HG03159 (cell line): ENCODE measurements around the gene MAPK9.
A peak's percentile ranks its signal among the peaks of the same experiment; 100 is the strongest.

ENCODE experiments used
- ATAC-seq: cut with Tn5 transposase; IDR thresholded peaks from one replicate; pipeline ENCODE4 v1.9.1; 2021; ENCODE audit warnings: mild to moderate bottlenecking, moderate library complexity; ENCODE audit not compliant: unreplicated experiment

Gene MAPK9

DNA sequence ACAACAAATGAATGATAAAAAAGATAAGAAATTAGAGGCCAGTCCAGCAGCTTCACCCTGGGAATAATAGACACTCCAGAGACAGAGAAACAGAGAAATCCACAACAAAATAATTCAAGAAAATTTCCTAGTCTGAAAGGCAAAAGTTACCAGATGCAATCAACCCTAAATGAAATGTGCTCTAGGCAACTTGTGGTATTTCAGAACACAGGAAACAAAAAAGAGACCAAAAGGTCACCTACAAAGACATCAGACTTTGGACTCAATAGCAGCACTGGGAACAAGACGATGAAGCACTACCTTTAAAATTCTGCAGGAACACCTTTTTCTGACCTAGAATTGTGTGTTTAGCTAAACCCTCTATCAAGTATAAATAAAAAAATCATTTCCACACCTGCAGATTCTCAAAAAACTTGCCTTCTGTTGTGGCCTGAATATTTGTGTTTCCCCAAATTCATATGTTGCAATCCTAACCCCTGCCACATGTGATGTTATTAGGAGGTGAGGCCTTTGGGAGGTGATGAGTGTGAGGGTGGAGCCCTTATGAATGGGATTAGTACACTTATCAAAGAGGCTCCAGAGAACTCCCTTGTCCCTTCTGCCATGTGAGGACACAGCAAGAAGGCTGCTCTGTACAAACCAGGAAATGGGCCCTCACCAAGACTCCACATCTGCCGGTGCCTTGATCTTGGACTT, 5.9 kb upstream of the MAPK9 start:
- no peak for ATAC-seq

DNA sequence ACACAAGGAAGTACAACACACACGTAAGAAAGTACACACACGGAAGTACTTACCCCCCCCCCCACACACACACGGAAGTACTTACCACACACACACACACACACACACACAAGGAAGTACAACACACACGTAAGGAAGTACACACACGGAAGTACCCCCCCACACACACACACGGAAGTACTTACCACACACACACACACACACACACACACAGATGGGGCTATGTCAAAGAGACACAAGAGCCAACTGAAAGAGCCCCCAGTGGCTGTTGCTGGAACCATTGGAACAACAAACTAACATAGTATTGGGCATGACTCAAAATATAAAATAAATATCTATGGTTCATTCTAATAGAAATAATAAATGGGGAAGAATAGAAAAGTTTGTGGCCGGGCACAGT, 4.9 kb upstream of the MAPK9 start:
- ATAC-seq: no peak

DNA sequence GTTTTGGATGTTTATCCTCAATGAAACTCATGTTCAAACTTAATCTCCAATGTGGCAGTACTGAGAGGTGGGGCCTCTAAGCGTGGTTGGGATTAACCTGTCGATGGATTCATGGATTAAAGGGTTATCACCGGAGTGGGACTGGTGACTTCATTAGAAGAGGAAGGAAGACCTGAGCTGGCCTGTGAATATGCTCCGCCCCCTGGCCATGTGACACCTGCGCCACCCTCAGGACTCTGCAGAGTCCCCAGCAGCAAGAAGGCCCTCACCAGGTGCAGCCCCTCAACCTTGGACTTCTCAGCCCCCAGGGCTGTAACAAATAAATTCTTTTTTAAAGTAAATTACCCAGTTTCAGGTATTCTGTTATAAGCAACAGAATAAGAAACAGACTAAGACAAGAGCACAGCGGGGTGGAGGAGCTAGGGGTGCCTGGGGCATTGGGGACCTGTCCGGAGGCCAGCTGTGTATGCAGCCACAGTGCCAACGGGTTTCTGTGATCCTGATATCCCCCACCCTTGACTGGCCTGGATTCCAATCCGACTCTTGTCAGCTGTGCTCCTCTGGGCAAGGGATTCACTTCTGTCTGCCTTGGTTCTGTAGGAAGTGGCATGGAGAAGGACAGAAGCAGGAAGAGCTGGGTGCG, 3.2 kb upstream of the MAPK9 start:
- no peak for ATAC-seq

DNA sequence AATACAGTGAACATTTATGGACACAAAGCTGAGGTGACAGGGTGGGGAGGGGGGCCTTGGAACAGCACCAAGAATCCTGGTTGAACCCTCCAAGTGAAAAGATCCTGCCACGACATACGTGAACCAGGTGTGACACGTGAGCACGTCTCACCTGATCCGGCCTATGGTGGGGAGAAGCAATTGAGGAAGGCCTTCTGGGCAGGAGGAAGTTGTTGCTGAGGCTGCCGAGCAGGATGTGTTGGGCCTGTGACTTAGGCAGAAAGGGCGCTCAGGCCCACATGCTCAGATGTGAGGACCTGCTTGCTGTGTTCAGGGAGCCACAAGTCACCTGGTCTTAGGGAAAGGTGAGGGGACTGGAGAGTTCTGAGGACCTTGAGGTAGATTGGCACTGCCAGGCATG, 2.5 kb upstream of the MAPK9 start:
- no peak for ATAC-seq

DNA sequence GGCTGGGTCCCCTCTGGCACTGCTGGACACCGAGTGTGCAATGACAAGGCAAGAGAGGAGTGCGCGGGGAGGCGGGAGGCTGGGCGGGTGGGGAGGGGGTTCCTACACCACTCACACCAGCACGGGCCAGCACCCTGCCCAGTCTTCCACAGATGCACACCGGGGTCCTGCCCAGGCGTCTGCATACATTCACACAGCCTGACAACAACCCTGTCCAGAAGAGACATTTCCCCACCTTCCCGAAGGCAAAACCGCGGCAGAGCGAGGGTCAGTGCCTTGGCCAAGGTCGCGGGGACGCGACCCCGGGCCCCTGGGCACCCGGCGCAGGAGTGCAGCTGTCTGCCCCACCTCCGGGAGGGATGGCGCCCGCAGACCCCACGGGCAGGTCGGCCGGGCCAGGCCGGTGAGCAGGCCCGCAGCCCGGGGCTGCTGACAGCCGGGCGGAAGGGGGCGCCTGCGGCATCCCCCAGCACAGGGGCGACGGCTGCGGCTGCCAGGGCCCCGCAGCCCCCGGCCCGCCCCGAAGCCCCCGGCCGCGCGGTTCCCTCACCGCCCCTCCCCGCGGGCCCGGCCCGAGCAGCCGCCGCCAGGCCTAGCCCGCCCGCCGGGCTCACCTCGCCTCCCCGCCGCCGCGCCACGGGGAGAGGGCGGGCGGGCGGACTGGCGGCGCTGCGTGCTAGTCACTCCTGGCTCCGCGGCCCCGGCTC, 496 bp downstream of the MAPK9 start:
- ATAC-seq: peak; percentile 35

DNA sequence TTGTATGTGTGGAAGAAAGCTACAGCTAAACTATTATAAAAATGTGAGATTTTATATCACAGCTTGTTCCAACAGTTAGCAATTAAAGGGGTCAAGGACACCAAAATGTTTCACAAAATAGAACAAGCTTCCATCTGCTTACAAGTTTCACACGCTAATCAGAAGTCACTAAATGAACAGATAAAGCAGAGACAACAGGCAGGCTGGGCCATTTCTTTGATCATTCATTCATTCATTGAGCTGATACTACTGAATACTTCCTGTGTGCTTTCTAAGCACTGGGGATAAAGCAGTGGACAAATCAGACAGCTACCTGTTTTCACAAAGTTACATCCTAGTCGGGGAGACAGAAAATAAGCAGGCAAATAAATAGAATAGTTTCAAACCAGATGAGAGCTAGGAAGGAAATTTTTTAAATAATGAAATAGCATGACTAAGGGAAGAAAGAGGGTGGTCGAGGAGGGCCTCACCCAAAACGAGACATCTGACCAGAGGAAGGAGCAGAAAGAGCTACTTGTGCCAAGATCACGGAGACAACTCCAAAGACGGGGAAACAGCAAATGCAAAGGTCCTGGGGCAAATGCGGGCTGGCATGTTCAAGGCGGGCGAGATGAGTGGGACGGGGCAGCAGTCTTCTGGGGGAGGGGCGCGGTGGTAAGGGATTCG, 1.2 kb downstream of the MAPK9 start:
- ATAC-seq: no peak

DNA sequence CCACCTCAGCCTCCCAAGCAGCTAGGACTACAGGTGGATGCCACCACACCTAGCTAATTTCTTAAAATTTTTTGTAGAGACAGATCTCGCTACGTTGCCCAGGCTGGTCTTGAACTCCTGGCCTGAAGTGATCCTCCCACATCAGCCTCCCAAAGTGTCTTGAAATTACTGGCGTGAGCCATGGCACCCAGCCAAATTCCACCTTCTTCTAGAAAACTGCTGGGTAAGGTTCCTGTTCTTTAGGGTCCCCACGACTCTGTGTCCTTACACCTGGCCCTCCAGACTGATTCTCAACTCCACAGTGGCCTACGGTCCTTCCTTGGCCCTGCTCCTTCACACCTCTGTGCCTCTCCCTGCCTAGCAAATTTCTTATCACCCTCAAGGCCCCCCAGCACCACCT, 1.9 kb downstream of the MAPK9 start:
- no peak for ATAC-seq

DNA sequence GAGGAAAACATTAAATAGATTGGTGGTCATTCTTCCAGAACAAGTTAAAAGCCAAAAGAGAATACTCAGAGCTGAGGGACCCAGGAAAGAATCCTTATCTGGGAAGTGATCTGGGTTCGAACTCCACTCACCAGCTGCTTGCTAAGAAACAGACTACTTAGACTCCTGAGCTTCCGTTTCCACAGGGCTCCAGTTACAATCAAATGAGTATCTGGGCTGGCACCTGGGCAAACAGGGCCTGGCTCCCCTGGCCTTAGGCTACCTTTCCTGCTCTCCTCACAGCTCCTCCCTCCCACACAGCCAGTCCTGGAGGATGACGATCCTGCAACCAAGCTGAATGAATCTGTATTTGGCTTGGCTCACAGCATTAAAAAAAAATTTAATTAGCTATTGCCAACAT, 2.5 kb downstream of the MAPK9 start:
- no peak for ATAC-seq

DNA sequence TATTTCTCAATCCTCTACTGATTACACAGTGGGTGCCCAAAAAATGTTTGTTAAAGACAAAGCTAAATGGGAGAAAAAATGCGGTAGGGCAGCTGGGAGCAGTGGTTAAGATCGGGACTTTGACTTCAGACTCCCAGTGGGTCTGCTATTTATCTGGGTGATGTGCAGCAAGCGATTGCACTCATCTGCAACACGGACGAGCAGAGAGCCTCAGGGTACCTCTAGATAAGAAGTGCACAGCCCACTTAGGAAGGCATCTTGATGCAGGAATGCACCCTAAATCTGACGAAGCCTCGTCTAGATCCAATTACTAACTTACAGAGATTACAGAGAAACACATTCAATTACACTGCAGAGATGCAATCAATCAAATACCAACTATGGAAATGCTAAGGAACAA, 4.0 kb downstream of the MAPK9 start:
- no peak for ATAC-seq

DNA sequence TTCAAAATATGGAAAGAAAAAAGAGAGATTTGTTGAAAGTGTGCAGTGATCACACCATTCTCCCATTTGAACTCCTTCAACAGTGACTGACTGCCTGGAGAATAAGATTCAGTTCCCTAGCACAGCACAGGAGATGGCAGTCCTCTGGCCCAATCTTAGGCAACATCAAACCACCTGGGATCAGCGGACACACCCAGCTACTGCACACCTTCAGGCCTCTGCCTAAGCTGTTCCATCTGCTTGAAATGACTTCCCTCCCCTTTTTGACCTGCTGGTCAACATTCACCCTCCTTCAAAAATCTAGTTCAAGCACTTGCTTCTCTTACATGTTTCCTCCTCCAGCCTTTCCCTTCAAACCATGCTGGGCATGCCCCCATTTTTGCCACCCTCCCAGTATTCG, 4.5 kb downstream of the MAPK9 start:
- ATAC-seq: no peak

DNA sequence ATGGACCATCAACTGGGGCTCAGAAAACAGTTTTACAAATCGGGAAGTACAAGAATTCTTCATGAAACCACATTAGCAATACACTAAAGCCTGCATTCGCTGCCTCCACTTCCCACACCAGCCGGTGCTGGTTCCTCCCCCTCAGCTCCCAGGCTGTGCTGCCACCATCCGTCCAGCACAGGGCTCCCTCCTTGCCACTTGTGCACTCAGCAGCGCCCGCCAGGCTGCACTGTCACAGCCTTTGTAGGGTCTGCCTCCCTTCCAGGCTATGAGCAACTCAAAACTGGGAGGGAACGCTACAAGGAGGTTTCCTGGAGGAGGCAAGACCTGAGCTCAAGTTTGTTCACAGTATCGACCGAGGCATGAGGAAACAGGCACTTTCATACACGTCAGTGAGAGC, 7.7 kb downstream of the MAPK9 start:
- ATAC-seq: no peak

DNA sequence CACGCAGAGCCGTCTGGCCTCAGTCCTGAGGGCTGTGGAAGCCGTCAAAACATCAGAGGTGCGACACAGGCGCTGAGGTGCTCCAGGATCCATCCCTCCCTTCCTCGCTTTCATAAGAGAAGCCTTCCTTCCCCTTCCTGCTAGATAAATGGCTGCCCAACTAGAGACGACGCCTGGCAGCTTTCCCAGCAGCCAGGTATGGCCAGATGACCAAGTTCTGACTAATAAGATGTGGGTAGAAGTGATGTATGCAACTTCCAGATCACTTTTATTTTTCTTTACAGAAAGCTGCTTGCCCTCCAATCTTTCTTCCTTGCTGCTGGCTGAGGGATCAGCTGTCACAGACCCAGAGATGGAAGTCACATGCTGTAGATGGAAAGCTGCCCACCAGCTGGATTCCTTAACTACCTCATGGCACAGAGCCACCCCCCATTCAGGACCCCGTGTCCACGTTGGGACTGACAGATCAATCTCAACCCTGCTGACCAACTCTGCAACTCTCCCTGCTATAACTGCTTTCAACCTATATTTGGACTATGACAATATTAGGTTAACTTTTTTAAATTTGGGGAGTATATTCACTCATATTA, 8.8 kb downstream of the MAPK9 start:
- no peak for ATAC-seq

DNA sequence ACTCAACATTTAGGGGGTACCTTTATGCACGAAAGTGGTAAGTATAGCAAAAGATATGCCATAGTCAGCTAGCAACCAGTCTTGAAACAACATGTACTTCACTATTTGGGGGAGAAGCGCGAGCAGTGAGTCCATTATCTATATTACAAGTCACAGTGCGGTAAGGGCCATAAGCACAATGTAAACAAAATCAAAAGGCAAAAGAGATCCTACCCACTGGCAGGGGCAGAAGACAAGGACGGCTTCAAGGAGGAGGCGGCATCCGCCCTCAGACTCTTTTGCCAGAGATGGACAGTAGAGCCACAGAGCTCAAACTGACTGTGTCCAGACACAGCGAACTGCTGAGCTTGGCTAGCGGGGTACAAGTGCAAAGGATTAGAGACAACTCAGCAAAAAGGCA, 9.6 kb downstream of the MAPK9 start:
- no peak for ATAC-seq

DNA sequence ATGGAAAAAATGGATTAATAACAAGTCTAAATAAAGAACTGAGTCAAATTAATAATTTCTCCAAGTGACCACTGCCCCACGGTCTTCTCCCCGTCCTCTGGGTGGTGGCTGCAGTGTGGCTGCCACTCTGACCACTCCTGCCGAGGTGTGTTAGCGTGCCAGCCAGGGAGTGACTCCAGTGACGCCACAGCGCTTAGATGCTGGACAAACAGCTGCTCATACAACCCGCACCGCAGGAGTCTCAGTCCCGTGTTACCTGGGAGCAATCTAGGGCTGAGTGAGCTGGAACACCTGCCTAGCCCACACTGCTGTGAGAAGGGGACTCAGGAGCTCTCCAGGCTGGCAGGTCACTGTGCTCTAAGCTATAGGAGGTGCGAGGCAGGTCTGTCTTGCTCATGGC, 10.2 kb downstream of the MAPK9 start:
- ATAC-seq: no peak

DNA sequence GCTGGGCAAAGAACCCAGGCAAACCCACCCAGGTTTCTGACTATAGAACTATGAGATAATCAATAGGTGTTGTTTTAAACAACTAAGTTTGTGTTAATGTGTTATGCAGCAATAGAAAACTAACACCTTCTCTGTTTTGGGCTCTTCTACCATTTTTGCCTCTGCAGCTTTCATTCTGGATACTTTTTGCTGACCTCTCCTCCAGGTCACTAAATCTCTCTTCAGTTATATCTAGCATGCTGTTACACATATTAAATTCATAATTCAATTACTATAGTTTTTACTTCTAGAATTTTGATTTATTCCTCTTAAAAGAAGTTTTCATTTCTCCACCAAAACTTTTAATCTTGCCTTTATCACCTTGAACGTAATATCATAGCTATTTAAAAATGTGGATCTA, 17.2 kb downstream of the MAPK9 start:
- ATAC-seq: no peak

DNA sequence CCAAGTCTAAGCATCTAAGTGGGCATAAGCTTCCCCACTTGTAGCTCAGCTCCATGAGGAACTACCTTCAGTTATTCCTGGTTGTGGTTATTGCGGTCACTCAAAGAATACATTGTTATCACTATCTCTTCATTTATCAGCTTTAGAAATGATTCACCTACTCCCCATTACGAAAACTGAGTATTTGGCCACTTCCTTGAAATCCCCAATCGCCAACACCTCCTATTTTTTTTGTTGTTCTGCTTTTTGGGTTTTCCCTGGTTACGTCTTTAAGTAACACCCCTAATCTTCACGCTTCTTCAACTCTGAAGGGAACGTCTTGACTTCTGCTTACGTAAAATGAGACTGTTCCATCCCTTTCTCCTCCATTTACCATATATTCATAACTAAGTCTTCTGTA, 20.7 kb downstream of the MAPK9 start:
- no peak for ATAC-seq

DNA sequence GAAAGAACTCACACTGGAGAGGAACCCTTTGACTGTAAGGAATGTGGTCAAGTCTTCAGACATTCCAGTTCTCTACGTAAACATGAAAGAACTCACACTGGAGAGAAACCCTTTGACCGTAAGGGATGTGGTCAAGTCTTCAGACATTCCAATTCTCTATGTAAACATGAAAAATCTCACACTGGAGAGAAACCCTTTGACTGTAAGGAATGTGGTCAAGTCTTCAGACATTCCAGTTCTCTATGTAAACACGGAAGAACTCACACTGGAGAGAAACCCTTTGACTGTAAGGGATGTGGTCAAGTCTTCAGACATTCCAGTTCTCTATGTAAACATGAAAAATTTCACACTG, 32.6 kb downstream of the MAPK9 start:
- ATAC-seq: no peak

DNA sequence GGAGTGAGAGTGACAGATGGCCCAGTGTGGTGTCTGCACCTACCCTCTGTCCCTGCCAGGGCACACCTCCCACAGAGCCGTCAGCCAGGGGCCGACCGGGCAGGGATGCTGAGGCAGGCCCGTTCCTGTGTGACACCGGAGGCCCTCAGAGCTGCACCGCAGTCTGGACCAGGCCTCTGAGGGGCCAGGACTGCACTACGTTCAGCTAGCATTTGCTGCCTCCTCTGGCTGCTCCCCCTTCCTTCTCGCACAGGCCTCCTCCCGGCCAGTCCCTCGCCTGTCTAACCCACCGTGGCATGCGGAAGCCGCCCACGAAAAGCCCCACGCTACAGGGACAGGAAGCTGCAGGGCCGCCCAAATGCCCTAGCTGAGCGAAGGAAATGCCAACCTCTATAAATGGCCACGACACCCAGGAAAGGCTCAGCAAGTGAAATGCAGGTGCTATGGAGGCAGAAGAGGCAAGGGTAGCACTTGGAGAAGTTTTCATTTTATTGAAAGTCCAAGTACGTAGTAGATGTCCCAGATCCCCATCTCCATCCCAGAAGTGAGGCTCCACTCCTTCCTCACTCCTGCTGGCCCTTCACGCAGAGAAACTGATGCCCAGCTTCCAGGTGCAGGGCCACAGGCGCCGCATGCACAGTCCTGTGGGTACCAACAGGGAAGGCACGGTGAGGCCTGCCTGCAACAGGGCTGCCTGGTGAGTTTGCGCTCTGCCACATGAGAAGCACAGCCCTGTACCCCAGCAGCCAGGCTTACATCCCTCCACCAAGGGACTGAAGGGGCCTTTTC, 38.7 kb downstream of the MAPK9 start:
- ATAC-seq: no peak

DNA sequence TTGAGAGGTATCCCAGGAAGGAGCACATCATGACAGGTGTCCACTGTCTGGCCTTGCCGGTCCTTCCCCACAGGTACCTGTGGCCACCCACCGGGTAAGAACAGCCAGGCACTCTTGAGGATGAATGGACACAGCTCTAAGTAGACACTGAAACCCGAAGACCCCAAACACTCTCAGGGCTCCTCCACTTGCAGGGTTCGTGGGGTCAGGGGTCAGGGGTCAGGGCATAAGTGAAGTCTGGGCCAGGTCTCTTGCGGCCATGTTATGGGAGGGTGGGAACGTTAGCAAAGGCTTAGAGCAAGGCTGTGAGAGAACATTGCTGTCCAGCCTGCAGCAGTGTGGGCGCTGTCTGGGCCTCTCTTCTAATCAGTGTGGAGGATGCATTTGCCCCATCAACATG, 40.0 kb downstream of the MAPK9 start:
- no peak for ATAC-seq

DNA sequence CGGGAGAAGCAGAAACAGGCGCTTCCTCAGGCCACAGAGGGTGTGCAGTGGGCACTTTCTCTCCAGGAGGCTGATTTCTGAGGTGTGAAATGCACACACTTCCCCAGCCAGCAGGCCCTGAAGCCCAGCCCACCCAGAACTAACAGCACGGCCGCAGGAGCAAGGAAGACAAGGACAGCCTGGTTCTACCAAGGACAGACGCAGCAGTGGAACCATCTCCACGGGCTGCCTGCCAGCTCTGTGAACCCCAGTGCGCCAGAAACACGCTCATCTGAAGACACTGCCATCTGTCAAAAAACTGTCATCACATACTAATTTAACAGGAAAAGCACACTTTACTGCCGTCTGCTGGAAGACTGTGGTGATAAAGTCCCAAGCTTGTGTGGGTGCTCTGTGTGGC, 40.7 kb downstream of the MAPK9 start:
- no peak for ATAC-seq

DNA sequence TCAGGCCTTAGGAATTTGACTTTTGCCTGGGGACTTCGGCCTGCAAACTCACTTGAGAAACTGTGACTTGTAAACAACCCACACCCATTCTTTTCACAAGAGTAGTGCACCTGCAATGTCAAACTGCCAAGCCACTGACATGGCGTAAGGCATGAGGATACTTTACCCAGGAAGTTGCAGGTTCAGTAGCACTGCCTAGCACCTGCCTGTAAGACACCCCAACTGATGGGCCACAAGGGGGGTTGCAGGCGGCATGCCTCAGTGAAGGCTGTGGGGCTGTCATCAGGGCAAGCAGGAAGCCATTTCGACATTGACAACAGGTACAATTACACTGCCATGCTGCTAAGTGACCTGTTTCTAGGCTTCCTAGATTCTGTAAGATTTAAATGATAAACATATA, 41.6 kb downstream of the MAPK9 start:
- ATAC-seq: no peak
